Stimulated activated CD8-positive, alpha-beta memory T cell treated with anti-CD3 and anti-CD28 coated beads, Interleukin-12 subunit alpha, Interleukin-12 subunit beta, amount 100 ng/mL, for 4 hours (primary cell): ENCODE measurements around the gene FAM53C.

Source experiments
- DNase-seq: peaks from one replicate; pipeline ENCODE4 v3.0.0-alpha.2; 2020; ENCODE audit warnings: low read depth

FAM53C gene

DNA sequence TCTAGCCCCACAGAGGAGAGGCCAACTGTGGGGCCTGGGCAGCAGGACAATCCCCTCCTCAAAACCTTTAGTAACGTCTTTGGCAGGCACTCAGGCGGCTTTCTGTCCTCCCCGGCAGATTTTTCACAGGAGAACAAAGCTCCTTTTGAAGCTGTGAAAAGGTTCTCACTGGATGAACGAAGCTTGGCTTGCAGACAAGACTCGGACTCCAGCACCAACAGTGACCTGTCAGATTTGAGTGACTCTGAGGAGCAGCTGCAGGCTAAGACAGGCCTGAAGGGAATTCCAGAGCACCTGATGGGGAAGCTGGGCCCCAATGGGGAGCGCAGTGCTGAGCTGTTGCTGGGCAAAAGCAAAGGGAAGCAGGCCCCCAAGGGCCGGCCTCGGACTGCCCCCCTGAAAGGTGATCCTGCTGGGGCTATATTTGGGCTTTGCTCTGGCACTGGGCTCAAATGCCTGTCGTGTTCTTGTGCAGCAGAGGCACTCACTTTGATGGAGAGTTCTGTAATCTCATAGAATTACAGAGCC, 53.9 kb downstream of the FAM53C start:
- DNase-seq = no peak
